Right ventricle myocardium superior (tissue), 1 donor: ENCODE measurements around the gene YOD1. TPM values are rescaled to one million over a fixed set of nuclear protein-coding genes. Genes with fewer than 3 reads are reported as not detected.
"Not testable (repeated sequence)": the region's sequence is repeated elsewhere in the genome, so short reads cannot be mapped to it uniquely, and the experiment has no call there.

ENCODE experiments used
- ATAC-seq: fragments of 200-7000 bp; cut with Tn5 transposase; one replicate; pipeline ENCODE4 v1.9.1; 2020; ENCODE audit warnings: mild to moderate bottlenecking; ENCODE audit not compliant: poor library complexity
- DNase-seq: peaks from one replicate; pipeline ENCODE4 v3.0.0-alpha.2; 2020
- intact Hi-C: fragments of 100-400 bp; cut with DNase I; formaldehyde crosslinking; loops from one replicate; pipeline ENCODE4 v1.11.2; 2022
- total RNA-seq: library from RNA; stranded (reverse); fragmentation: NEBNext Ultra II Directional; extraction: Animal tissue kit (Norgen Biotek cat#: 25700); gene quantifications from one replicate; pipeline ENCODE4 v1.2.1, GENCODE V29; 2021
- donor health status: DM: no; HTN: yes; CAD: no; lungs with severe emphysema.

YOD1 gene
- total RNA-seq, 1 donor from 2014 or later, result 4.0 TPM

DNA sequence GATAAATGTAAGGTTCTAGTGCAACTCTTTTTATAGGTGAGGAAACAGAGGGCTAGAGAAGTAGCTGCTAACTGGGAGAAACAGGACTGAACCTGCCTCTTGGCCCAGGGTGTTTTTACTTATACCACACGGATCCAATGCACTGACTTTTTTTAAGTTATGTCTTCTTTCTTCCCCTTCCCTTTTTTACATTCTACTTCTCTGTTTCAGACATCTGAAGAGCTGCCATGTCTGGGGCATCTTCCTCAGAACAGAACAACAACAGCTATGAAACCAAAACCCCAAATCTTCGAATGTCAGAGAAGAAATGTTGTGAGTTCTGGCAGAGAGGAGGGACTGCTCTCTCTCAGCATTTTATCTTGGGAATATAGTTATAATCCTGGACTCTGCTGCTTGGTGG lies 3.5 kb upstream of the YOD1 start:
- no peak for ATAC-seq
- DNase-seq, result no peak
- intact Hi-C loops, result no loop called here

DNA sequence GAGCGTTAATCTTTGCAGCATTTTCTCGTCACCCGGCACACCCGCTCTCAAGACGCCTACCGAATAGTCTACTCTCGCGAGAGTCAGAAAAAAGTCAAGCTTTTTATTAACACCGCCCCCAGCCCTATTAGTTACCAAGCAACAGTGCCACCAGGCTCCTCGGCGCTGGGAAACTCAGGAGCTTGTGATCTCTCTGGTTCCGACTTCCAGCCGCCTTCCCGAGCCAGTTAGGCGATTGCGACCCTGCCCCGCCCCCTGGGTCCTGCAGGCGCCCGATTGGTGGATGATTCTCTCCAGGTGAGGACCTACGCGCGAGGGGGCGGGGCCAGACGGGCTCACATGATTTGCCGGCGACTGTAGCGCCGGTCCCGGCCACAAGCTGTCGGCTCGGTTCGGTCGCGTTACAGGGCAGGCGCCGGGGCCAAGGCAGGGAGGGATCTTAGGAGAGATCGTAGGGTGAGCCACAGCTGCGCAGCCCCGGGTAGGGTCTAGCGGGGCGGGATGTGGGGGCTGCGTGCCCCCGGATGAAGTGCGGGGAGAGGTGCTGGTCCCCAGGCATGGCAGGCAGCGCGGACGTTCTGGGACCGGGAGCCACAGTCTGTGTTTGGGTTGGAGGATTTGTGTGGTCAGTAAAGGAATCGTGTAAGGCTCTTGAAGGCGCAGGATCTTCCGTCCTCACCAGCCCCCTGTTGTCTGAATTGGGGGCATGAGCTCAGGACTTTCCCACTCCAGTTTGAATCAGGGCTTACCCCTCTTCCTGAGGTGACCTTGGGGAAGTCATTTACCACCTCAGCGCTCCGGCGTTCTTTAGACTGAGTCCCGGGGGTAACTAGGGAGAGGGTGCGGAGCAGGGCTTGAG lies 2.1 kb upstream of the YOD1 start, which contains the start of gene PFKFB2:
Gene PFKFB2, plus strand, starts transcription at position 365 of the 859 bp plus-strand sequence. CDS start 1,443 bp downstream, outside the sequence.
- ATAC-seq (peak; percentile 89), DNase-seq (peak; percentile 98)
- intact Hi-C loops, result no loop called here

DNA sequence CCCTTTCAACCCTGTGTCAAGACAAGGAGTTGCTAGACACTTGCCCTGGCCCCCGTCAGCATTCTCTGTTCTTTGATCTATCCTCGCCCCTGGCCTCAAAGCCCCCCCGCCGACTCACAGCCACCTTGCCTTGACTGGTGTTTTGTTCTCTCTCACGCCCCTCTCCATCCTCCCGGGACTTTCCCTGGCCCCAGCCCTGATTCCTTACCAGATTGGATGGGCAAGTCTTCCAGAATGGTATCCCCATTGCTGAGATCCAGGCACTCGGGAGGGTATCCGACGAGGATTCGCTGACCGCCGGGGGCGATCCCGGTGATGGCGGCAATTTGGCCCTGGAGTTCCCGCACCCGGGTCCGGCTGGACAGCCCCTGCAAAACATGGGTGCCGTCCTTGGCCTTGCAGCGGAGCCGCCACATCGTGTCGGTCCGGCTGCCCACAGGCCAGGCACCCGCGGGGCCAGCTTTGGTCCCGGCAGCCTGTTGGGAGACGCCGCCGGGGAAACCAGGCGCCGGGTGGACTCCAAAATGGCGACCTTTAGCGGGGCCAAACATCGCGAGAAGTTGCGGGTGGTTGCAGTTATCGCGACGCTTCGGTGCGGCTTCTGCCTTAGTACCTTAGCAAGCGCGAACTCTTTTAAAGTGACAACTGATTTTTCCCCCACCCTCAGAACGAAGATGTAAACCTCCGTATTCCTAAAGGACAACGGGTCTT lies 373 bp downstream of the YOD1 start:
- intact Hi-C loops, result no loop called here
- ATAC-seq (peak; percentile 73), DNase-seq (peak; percentile 96)

DNA sequence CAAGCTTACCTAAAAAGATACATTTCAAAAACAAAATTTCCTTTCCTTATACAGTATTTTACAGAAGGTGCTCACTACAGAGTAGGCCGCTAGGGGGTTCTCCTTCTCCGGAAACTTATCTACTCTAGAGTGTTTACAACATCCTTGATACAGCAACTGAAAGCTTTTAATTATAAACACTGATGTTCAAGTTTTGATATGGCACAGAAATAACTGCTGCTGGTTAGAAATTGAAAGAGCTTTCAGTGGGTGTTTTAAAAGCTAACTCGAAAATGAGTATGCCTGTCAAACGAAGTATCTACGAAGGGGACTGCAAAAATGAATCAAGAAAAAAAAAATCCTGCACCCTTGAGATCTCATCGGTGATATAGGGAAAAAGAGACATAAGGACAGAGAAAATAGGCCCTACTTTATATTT lies 1.0 kb downstream of the YOD1 start:
- ATAC-seq (peak; percentile 56), DNase-seq (no peak)
- intact Hi-C loops, result no loop called here

DNA sequence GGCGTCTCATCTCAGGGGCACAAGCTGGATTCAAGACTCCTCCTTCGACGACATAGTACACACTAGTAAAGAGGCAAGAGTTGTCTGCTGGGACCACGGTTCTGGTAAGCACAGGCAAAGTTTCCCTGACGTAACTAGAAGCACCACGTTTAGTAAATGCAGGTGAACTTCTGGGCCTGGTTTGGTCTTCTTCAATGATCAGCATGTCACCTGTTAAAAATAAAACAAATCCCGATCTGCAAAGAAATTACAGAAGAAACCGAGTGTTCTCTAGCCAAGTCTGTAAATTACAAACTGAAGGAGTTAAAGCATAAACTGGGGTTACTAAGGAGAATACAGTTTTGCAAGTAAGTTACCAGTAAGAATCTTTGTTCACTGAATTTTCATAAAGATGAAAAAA lies 1.5 kb downstream of the YOD1 start:
- ATAC-seq (no peak), DNase-seq (no peak)
- intact Hi-C loops, result no loop called here

DNA sequence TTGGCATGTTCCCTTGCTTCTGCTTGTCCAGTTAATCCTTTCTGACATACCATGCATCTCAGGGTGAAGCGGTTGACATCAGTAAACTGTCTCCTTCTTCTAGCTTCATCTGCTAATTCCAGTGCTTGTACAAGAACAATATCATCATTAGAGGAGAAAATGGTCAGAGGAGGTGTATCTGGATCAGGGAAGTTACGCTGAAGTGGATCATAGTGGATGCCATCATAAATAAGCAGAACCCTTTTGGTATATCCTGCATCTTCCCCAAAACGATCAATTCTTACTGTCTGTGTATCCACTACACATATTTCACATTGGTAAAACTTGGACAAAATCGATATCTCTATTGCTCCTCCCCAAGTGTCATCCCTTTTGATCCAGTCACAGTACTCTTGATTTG lies 2.0 kb downstream of the YOD1 start:
- intact Hi-C loops, result no loop called here

DNA sequence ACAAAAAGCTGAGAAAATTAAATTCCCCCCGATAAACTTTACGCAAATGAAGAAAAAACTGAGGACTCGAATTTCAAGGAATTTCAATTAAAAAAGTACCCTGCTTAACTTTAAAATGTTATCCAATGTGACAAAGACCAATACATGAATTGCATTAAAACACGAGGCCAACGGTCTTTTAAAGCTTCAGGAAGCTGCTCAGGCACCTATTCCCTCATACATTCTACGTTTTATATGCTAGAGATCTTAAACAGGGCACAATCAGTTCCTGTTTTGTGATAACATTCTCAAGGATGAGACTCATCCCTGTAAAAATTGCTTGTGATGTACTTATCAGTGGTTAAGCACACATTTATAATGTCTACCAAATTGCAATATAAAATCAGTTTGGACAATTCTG lies 3.0 kb downstream of the YOD1 start:
- intact Hi-C loops, result no loop called here
- DNase-seq (no peak), ATAC-seq (no peak)

More for the DNA sequence above, 2.0 kb downstream of the YOD1 start:
- no peak for DNase-seq
- no peak for ATAC-seq

DNA sequence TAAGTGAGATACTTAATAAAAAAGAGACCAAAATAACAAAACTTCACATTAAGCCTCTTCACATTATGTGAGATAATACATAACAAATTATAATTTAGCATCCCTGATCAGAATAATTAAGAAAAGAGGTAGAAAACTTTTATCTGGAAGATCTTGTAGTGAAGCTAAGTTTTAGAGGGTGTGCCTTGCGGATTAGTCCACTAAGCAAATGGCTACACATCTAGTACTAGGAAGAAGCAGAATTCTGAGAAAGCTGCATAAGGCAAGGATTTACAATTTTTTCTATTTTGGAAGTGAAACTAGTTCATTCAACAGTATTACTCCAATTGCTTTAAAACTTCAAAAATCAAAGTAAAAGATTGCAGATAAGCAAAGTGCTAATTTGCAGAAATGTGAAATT lies 3.5 kb downstream of the YOD1 start:
- intact Hi-C loops, result no loop called here
- DNase-seq, result no peak

DNA sequence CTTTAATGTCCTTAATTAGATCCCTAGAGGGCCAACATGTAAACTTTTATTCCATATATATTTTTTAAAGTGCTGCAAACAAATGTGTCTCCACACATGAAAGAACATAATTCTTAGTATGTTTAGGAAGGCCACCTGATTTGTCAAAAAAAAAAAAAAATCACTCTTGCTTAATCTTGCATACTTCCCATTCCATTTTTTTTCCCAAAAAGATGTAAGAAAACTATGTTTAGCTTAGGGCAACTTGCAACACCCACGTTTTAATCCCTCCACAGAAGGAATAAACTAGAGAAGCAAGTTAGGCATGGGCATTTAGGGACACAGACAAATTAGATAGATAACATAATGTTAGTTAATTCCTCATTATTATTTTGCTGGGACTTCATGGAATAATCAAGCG lies 5.6 kb downstream of the YOD1 start:
- intact Hi-C loops, result no loop called here
- ATAC-seq, result no peak

More for the DNA sequence above, 3.5 kb downstream of the YOD1 start:
- ATAC-seq, result no peak

DNA sequence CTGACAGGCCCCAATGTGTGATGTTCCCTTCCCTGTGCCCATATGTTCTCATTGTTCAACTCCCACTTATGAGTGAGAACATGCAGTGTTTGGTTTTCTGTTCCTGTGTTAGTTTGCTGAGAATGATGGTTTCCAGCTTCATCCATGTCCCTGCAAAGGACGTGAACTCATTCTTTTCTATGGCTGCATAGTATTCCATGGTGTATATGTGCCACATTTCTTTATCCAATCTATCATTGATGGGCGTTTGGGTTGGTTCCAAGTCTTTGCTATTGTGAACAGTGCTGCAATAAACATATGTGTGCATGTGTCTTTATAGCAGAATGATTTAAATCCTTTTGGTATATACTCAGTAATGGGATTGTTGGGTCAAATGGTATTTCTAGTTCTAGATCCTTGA lies 9.6 kb downstream of the YOD1 start:
- intact Hi-C loops, ATAC-seq, DNase-seq: not testable (repeated sequence)

More for the DNA sequence above, 5.6 kb downstream of the YOD1 start:
- no peak for DNase-seq

DNA sequence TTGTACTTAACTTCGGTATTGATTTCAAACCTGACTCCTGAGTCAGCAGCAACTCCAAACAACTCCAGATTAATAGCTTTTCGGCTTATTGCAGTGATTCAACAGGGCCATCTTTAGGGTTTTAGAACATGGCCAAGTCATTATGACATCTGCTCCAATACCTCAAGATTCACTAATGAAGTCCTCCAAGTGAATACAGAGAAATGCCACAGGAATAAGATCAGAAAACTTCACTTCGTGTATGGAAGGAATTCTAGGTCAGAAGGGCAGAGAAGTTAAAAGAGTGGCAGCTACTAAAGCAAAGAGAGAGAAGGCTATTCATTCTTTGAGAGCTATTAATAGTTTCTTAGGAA lies 10.9 kb downstream of the YOD1 start:
- intact Hi-C loops, result no loop called here
- DNase-seq (no peak), ATAC-seq (no peak)

DNA sequence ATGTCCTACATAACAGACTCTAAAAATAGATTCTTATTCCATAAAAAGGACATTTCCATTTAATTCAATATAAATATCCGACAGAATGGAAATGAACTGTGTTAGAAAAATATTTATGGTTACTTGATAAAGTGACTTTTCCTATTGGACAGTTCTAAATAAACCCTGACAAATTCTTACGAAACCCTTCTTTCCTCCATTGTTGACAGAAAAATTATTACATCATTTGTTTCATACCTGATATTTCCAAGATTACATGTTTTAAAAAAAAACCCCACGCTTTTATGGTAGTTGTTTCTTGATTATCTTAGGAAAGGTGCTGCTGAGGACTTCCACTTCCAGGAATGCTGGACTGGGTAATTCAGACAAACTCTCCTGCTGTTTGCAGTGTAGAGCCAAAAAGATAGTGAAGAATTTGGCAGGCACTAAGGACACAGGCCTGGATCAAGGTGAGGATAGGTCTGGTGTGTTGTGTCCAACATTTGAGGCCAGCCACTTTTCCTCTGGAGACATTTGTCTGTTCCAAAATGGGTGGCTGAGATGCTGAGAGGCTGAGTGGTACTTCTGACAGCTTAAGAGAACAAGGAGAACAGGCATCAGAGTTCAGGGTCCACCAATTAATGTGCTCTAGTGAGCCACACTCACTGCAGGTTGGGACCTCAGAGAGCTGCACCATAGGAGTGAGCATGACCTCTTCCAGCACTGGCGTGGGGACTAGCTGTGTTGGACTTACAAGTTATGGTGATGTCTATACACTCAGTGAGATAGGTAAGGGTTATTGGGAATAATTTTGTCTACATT lies 11.4 kb downstream of the YOD1 start:
- DNase-seq (no peak), ATAC-seq (peak; percentile 92)
- intact Hi-C loops, result no loop called here

DNA sequence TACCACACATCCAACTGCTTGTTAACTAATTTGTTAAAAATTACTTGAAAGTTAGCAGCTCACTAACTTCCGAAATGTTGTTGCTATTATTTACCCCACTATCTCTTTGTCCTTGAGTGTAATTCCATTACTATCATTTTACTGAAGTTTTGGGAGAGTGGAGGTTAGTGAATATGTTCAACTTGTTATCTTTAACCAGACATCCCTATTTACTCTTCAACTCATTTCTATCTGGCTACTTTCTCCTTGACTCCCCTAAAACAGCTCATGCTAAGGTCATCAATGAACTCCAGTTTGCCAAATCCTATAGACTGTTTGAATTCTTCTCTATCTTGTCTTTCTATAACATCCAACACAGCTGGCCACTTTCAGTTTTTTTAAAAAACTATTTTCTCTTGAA lies 14.1 kb downstream of the YOD1 start:
- DNase-seq, result no peak
- intact Hi-C loops, result no loop called here
- ATAC-seq, result no peak

DNA sequence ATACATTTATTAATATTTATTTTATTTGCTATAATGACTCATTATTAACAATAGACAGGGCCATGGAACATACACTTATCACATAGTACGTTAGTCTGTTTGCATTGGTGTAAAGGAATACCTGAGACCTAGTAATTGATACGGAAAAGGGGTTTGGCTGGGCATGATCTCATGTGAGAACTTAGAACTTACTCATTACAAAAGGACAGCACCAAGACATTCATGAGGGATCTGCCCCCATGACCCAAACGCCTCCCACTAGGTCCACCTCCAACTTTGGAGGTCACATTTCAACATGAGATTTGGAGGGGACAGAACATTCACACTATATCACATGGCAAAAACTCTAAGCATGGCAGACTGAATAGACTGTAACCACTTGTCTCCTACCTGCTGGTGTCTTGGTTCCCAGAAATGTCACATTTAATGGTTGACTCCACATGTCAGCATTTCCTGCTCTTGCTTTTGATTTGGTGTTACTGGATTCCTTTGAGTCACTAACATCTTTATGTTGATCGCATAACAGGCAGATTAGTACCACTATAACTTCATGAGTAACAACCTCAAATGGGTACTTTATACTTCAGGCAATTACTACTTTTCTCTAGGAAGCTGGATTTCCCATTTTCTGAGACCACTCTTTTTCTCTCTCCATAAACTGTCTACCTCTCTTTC lies 15.0 kb downstream of the YOD1 start:
- ATAC-seq (no peak), DNase-seq (no peak)
- intact Hi-C loops, result no loop called here

DNA sequence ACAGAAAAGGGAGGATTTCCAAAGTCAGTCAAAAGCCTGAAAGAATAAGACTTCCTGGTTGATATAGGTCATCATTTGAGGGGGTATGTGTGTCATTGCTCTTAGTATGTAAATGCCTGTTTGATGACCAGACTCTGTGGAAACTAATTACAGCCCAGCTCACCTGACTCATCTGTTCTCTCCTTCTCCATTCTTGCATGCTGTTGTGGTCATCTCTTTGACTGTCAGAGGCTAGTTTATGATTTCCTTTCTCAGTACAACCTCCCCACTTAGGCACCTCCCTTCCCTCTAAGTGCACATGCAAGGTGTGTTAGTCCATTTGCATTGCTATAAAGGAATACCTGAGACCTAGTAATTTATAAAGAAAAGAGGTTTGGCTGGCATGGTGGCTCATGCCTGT lies 16.0 kb downstream of the YOD1 start:
- no peak for ATAC-seq
- intact Hi-C loops, result no loop called here
- DNase-seq, result no peak

DNA sequence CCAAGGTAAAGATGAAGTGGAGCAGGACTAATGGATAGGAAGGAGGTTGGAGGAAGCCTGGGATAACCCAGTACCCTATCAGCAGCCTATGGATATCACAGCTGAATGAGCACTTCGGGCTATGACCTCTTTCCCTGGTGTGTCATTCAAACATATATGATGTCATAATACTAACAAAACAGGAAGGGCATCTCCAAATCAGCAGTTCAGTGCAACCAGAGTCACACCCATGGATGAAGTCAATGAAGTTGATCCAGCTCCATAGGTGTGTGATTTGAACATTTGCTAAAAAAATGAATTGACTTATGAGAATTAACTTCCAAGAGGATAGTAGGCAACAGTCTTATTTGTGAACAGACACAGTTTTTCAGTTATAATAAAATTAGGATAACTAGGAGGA lies 16.8 kb downstream of the YOD1 start:
- no peak for ATAC-seq
- DNase-seq, result no peak
- intact Hi-C loops, result no loop called here

DNA sequence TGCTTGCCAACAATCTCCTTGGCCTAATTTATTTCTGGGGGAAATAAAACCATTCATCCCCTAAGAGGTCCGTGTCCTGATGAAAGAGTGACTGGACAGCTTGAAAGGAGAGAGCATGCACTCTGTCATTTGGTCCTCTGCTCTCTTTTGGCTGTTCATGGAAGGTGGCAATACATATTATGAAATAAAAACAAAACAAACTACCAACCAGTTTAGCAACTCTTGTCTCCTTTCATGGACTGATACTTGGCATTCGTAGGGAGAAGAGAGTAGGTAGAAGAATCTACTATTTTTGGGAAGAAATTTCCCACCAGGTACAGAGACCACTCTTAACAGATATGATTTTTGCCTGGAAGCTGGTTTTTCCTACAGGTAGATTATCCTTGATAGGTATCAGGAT lies 17.7 kb downstream of the YOD1 start:
- no peak for ATAC-seq
- intact Hi-C loops, result no loop called here
- no peak for DNase-seq

DNA sequence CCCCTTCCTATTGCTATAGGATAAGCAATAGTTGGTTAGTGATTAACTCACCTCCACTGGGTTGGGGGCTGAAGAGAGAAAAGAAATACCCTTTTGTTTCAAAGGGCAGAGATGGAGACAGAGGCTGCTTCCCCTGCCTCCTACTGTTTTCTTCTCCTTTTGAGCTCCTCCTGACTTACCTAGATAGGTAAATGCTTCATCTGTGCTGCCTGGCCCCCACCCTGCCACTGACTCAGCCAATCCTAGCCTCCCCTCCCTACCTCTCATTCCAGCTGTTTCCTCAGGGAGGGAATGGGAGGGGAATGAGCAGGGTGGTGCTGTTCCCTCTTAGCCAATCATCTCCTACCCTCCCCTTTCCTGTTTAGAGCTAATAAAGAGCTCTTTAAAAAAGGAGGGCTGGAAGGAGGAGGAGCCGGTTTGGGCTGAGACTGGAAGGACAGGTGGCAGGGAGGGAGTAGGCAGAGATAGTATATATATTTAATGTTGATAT lies 18.4 kb downstream of the YOD1 start, which contains the start of gene C1orf116:
Gene C1orf116, minus strand, starts transcription at position 229 of the 490 bp plus-strand sequence. CDS start 5,158 bp downstream, outside the sequence.
- intact Hi-C loops, result no loop called here
- DNase-seq (no peak), ATAC-seq (peak; percentile 62)
